ENCODE results near the gene NPTX1.

NPTX1 gene

GRCh38 chr17:80478487-80479245 is 2.3 kb upstream of the NPTX1 start:
- H3K4me3 ChIP-seq (ENCODE audit: low read length), result no peak overlapping the region
- H3K4me1 ChIP-seq (ENCODE audit: control insufficient read depth, low read length), result peaks cover 14% of the 10 kb centered on the region
- H3K9me3 ChIP-seq (ENCODE audit: control insufficient read depth, insufficient read depth, low read length), result no peaks in the 10 kb centered on the region
- H3K36me3 ChIP-seq (ENCODE audit: control insufficient read depth, low read length), result no peaks in the 10 kb centered on the region
- H3F3A ChIP-seq (ENCODE audit: control insufficient read depth, insufficient read depth), result no peaks in the 10 kb centered on the region
- no peak overlapping the region for H3K27ac ChIP-seq (ENCODE audit: low read depth, low read length)
- H3K79me2 ChIP-seq (ENCODE audit: control insufficient read depth, low read length), result no peaks in the 10 kb centered on the region
- H3K4me2 ChIP-seq (ENCODE audit: low read length), result no peak overlapping the region
- H3K27me3 ChIP-seq (ENCODE audit: control insufficient read depth, low read length), result peaks cover 34% of the 10 kb centered on the region
- H4K20me1 ChIP-seq (ENCODE audit: control insufficient read depth, insufficient read depth, low read depth, low read length), result no peaks in the 10 kb centered on the region
- TF ChIP-seq EZH2phosphoT487 (IDR thresholded peaks at IDR 0.05; ENCODE audit: borderline replicate concordance, low read length) (no peak), CTCF (IDR thresholded peaks at IDR 0.05; ENCODE audit: low read depth, low read length, poor library complexity, severe bottlenecking) (no peak)
- H3K9me2 ChIP-seq (replicated peaks; ENCODE audit: control insufficient read depth, low read length), result no peaks in the 10 kb centered on the region

- no peaks in the 10 kb centered on the region for H3K79me2 ChIP-seq (ENCODE audit: control insufficient read depth, low read length)
- H3K9me2 ChIP-seq (replicated peaks; ENCODE audit: control insufficient read depth, low read length), result no peaks in the 10 kb centered on the region
- peaks cover 14% of the 10 kb centered on the region for H3K4me1 ChIP-seq (ENCODE audit: control insufficient read depth, low read length)
- no peak overlapping the region for H3K4me3 ChIP-seq (ENCODE audit: low read length)
- H3K36me3 ChIP-seq (ENCODE audit: control insufficient read depth, low read length), result no peaks in the 10 kb centered on the region
- no peak overlapping the region for H3K4me2 ChIP-seq (ENCODE audit: low read length)
- no peak for TF ChIP-seq CTCF (IDR thresholded peaks at IDR 0.05; ENCODE audit: low read depth, low read length, poor library complexity, severe bottlenecking)
- no peak for TF ChIP-seq EZH2phosphoT487 (IDR thresholded peaks at IDR 0.05; ENCODE audit: borderline replicate concordance, low read length)
- H4K20me1 ChIP-seq (ENCODE audit: control insufficient read depth, insufficient read depth, low read depth, low read length), result no peaks in the 10 kb centered on the region
- no peak overlapping the region for H3K27ac ChIP-seq (ENCODE audit: low read depth, low read length)
- H3K27me3 ChIP-seq (ENCODE audit: control insufficient read depth, low read length), result peaks cover 36% of the 10 kb centered on the region
- no peaks in the 10 kb centered on the region for H3K9me3 ChIP-seq (ENCODE audit: control insufficient read depth, insufficient read depth, low read length)
- no peaks in the 10 kb centered on the region for H3F3A ChIP-seq (ENCODE audit: control insufficient read depth, insufficient read depth)
Measured at GRCh38 chr17:80477647-80478478, 1.5 kb upstream of the NPTX1 start.

GRCh38 chr17:80476877-80477646 is 655 bp upstream of the NPTX1 start:
- H3K4me1 ChIP-seq (ENCODE audit: control insufficient read depth, low read length), result peaks cover 14% of the 10 kb centered on the region
- H3K27ac ChIP-seq (ENCODE audit: low read depth, low read length), result no peak overlapping the region
- H3K79me2 ChIP-seq (ENCODE audit: control insufficient read depth, low read length), result no peaks in the 10 kb centered on the region
- no peak overlapping the region for H3K4me3 ChIP-seq (ENCODE audit: low read length)
- H3F3A ChIP-seq (ENCODE audit: control insufficient read depth, insufficient read depth), result no peaks in the 10 kb centered on the region
- no peaks in the 10 kb centered on the region for H3K9me2 ChIP-seq (replicated peaks; ENCODE audit: control insufficient read depth, low read length)
- H3K4me2 ChIP-seq (ENCODE audit: low read length), result no peak overlapping the region
- H3K9me3 ChIP-seq (ENCODE audit: control insufficient read depth, insufficient read depth, low read length), result no peaks in the 10 kb centered on the region
- H3K36me3 ChIP-seq (ENCODE audit: control insufficient read depth, low read length), result no peaks in the 10 kb centered on the region
- no peak for TF ChIP-seq CTCF (IDR thresholded peaks at IDR 0.05; ENCODE audit: low read depth, low read length, poor library complexity, severe bottlenecking)
- TF ChIP-seq EZH2phosphoT487 (IDR thresholded peaks at IDR 0.05; ENCODE audit: borderline replicate concordance, low read length), result 0 out of 2 replicates have a peak, but pooled peaks have one; percentile 54
- no peaks in the 10 kb centered on the region for H4K20me1 ChIP-seq (ENCODE audit: control insufficient read depth, insufficient read depth, low read depth, low read length)
- peaks cover 34% of the 10 kb centered on the region for H3K27me3 ChIP-seq (ENCODE audit: control insufficient read depth, low read length)

All from DOHH2 (cell line).